ENCODE measurements around the gene HOXD8.
A peak's percentile ranks its signal among the peaks of the same experiment; 100 is the strongest.

Gene HOXD8

DNA sequence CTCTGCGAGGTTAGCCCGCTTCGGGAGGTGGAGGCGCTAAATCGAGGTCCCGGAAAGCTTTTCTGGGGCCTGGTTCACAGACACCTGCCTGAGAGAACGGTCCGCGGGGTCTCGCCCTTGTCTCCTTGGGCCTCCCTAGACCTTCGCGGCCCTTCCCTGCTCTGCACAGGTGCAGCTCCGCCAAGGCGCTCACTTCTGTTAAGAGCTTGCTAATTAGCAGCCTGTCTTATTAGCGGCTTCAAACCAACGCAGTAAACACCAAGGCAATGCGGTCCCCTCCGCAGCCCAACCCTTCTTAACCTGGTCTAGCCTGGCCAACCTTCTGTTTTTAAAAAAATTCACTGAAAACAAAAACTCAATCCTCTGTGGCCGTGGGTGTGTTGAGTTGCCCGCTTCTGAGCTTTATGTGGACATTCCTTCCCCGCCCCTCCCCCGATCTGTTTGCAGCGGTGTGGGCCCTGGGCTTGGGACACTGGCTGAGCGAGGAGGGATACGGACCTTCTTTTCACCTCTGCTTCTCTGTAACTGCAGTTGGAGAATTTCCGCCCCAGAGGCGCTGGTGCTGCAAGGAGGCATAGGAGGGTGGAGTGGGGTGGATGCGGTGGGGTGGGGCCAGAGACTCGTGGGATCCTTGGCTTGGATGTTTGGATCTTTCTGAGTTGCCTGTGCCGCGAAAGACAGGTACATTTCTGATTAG lies 18.4 kb downstream of the HOXD8 start:
- Mint-ChIP-seq H3K4me1 (peaks cover 86% of the 10 kb centered on the region), H3K27me3 (ENCODE audit: low read depth) (no peaks in the 10 kb centered on the region), H3K4me3 (peak overlapping the region; percentile 84 to 96 (median 94)), H3K9me3 (no peaks in the 10 kb centered on the region), H3K27ac (peak overlapping the region; percentile 95 to 99 (median 97)), H3K36me3 (ENCODE audit: low read depth) (peaks cover 72% of the 10 kb centered on the region)
- TF ChIP-seq CTCF (IDR thresholded peaks at IDR 0.05; ENCODE audit: unreplicated experiment in 3 of 3) = no peak

DNA sequence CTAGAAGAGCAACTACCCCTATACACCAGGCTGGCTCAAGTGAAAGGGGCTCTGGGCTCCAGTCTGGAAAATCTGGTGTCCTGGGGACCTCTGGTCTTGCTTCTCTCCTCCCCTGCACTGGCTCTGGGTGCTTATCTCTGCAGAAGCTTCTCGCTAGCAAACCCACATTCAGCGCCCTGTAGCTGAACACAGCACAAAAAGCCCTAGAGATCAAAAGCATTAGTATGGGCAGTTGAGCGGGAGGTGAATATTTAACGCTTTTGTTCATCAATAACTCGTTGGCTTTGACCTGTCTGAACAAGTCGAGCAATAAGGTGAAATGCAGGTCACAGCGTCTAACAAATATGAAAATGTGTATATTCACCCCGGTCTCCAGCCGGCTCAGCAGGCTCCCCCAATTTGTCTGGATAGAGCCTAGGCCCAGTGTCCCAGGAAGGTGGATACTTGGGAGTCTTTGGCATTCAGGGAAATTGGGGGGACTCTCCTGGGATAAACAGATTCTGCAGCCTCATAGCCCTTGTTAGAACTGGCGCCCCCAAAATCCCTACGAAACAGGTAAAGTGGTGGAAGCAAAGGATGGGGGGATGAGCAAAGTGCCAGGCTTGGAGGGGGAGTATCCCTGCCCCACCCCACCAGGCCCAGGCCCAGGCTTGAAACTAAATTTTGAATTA lies 19.4 kb downstream of the HOXD8 start:
- Mint-ChIP-seq H3K27ac (peak overlapping the region; percentile 95 to 99 (median 97)), H3K4me1 (peaks cover 81% of the 10 kb centered on the region), H3K27me3 (ENCODE audit: low read depth) (no peaks in the 10 kb centered on the region), H3K36me3 (ENCODE audit: low read depth) (peaks cover 80% of the 10 kb centered on the region), H3K9me3 (no peaks in the 10 kb centered on the region), H3K4me3 (peak overlapping the region; percentile 84 to 96 (median 94))
- no peak for TF ChIP-seq CTCF (IDR thresholded peaks at IDR 0.05; ENCODE audit: unreplicated experiment in 3 of 3)

- Mint-ChIP-seq H3K36me3 (ENCODE audit: low read depth) (peaks cover 83% of the 10 kb centered on the region), H3K27ac (peak overlapping the region; percentile 95 to 99 (median 97)), H3K4me1 (peaks cover 81% of the 10 kb centered on the region), H3K27me3 (ENCODE audit: low read depth) (no peaks in the 10 kb centered on the region), H3K4me3 (peak overlapping the region; percentile 84 to 96 (median 94)), H3K9me3 (no peaks in the 10 kb centered on the region)
- TF ChIP-seq CTCF (IDR thresholded peaks at IDR 0.05; ENCODE audit: unreplicated experiment in 3 of 3) = no peak
These were observed 20.0 kb downstream of the HOXD8 start for GRCh38 chr2:176149481-176149938.

- Mint-ChIP-seq H3K27me3 (ENCODE audit: low read depth) (no peaks in the 10 kb centered on the region), H3K4me1 (peaks cover 82% of the 10 kb centered on the region), H3K9me3 (no peaks in the 10 kb centered on the region), H3K4me3 (peak overlapping the region; percentile 84 to 96 (median 94)), H3K36me3 (ENCODE audit: low read depth) (peaks cover 83% of the 10 kb centered on the region), H3K27ac (peak overlapping the region; percentile 95 to 99 (median 97))
- TF ChIP-seq CTCF (IDR thresholded peaks at IDR 0.05; ENCODE audit: unreplicated experiment in 3 of 3) = no peak
These were observed 20.6 kb downstream of the HOXD8 start for GRCh38 chr2:176149939-176150583.

DNA sequence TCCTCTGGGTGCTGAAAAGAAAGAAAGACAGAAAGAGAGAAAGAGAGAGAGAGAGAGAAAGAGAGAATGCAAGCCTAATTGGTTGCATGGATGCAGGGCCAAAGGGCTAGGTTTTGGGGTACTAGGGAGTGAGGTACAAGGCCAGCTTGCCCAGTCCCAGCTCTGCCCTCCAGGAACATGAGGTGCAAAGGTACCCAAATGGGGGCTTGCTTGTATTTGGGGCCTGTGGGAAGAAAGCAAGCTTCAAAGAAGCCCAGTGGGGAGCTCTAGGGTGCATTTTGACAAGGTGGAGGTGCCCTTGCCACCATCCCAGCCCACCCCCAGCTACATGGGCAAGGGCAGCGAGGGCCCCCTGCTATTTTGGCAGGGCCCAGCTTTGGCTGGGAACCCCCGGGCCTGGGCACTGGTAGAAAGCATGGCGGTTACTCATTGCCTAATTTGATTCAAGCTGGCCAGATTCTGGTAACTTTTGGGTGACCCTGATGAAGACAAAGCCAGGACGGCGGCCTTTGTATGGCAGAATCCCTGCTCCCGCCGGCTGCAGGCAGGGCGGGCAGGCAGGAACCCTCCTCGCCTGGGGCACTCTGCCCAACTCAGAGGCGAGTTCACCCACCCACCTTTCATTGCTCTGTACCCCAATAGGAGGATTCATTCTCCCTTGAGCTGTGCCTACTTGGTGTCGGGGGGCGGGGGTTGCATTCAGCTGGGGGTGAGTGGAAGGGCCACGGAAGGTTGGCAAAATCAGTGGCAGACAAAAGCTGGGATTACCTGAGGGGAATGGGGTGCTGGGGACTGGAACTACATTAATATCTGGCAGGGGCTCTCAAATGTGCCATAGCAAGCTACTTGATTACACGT lies 21.3 kb downstream of the HOXD8 start:
- H3K9me3 Mint-ChIP-seq = no peaks in the 10 kb centered on the region
- TF ChIP-seq CTCF (IDR thresholded peaks at IDR 0.05; ENCODE audit: unreplicated experiment in 3 of 3) = no peak
- H3K4me1 Mint-ChIP-seq = peaks cover 83% of the 10 kb centered on the region
- H3K27ac Mint-ChIP-seq = peak overlapping the region; percentile 95 to 99 (median 97)
- H3K36me3 Mint-ChIP-seq (ENCODE audit: low read depth) = peaks cover 83% of the 10 kb centered on the region
- H3K27me3 Mint-ChIP-seq (ENCODE audit: low read depth) = no peaks in the 10 kb centered on the region
- H3K4me3 Mint-ChIP-seq = peak overlapping the region; percentile 84 to 96 (median 94)
